Hematopoietic multipotent progenitor cell treated with erythropoietin and hydrocortisone succinate and interleukin-3 and kit ligand, for 17 days (in vitro differentiated cells): Measurements from ENCODE around the gene ALG12.

Experiments used
- DNase-seq: peaks from one replicate; pipeline ENCODE4 v3.0.0-alpha.2; 2015; ENCODE audit warnings: low spot score

ALG12 gene

GRCh38 chr22:49957826-49958365 lies 39.7 kb upstream of the ALG12 start:
- no peak for DNase-seq

- no peak for DNase-seq
Observed at GRCh38 chr22:49956914-49957825, 38.9 kb upstream of the ALG12 start.

DNA sequence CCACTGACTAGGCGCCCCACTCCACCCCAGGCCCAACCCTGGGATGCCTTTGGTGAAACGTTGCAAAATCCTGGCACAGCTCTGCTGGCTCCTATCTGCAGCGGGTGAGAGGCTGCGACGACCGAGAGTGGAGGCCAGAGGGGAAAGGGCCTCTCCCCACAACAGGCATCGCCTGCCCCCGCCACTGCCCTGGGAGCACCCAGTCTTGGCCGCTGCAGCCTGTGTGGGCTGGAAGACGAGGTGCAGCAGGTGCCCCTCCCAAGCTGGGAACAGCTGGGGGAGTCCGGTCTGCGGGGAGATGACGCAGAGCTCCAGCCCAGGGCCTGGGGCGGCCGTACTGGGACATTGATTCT lies 38.2 kb upstream of the ALG12 start:
- DNase-seq: no peak

- no peak for DNase-seq
Observed at GRCh38 chr22:49955581-49956417, 37.6 kb upstream of the ALG12 start.

DNA sequence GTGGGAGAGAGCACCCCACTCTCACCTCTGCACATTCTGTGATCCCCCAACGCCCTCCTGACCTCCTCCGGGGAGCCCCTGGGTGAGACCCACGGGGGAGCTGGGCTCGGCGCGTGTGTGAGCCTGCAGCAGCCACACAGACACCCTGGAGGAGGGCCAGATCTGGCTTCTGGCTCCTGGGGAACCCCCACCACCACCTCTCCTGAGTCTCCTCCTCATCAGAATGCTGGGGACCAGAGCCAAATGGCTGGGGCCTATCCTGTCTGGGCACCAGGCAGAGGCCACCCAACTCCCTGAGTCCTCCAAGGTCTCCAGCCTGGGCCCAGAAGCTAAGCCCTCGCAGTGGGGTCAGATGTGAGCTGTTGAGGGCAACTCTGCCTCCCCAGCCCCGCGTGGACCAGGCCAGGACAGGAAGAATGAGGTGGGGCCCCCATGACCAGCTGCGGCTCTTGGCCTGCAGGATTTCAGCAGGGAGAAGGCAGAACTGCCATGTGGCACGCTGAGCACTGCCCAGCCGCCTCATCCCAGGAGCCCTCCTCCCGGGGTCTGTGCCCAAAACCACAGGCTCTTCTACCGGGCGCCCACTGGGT lies 36.8 kb upstream of the ALG12 start:
- DNase-seq: no peak

DNA sequence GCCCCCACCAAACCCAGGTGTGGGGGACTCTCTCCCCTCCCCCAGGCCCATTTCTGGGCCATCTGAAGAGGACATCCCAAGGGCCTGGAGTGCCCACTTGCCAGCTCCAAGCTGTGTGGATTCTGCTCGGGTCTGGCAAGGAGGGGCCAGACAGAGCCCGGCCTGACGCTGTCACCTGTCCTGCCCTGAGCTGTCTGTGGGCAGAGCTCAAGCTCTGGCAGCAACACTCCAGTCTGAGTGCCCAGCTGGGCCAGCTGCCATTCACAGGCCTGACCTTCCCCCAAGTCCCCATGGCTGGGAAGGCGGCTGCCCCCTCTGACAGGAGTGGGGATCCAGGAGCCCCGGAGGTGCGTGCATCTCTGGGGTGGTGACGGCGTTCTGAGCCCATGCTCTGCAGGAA lies 36.1 kb upstream of the ALG12 start:
- no peak for DNase-seq

DNA sequence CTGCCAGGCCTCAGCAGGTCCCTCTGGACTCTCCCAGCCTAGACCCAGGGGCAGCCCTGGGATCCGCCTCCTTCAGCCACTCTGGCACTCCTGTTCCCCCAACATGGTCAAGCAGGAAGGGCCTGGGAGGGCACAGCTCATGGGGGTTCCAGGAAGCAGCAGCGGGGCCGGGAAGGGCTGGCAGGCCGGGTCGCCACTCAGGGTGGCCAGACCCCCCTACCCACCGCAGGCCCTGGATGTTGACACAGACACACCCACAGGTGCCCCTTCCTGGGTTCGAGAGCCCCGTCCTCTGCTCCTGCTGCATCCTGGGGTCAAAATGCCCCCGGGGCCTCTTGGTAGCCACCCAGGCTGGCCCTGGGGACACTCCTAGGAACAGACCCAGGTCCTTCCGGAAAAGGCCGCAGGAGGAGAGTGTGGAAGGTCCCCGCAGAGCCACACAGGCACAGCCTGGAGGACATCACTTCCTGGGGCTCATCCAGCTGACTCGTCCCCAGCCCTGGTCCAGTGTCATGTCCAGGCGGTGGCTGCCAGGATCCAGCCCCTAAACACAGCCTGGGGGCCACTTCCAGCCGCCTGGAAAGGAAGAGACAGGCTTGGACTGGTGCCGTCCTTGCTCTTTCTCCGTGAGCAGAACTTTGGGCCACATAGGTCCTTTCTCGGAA lies 35.6 kb upstream of the ALG12 start:
- no peak for DNase-seq

- DNase-seq: no peak
Observed at GRCh38 chr22:49953027-49953679, 34.9 kb upstream of the ALG12 start.

- no peak for DNase-seq
Observed at GRCh38 chr22:49951986-49952896, 34.0 kb upstream of the ALG12 start.

DNA sequence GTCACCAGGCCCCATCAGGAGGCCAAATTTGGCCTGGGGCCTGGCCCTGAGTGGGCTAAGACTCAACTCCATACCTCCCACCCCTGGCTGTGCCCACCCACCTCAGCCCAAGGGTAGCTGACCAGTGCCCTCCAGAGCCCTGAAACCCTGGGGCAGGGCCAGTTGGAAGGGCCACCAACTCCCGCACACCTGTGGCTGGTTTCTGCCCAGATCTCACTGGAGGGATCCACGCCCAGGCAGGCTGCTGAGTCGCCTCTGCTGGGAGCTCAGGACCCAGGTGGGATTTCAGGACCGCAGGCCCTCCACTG lies 33.4 kb upstream of the ALG12 start:
- DNase-seq: no peak

- DNase-seq: no peak
Observed at GRCh38 chr22:49951000-49951677, 32.9 kb upstream of the ALG12 start.

- DNase-seq: no peak
Observed at GRCh38 chr22:49950396-49950994, 32.3 kb upstream of the ALG12 start.

GRCh38 chr22:49949914-49950292 lies 31.7 kb upstream of the ALG12 start:
- no peak for DNase-seq

DNA sequence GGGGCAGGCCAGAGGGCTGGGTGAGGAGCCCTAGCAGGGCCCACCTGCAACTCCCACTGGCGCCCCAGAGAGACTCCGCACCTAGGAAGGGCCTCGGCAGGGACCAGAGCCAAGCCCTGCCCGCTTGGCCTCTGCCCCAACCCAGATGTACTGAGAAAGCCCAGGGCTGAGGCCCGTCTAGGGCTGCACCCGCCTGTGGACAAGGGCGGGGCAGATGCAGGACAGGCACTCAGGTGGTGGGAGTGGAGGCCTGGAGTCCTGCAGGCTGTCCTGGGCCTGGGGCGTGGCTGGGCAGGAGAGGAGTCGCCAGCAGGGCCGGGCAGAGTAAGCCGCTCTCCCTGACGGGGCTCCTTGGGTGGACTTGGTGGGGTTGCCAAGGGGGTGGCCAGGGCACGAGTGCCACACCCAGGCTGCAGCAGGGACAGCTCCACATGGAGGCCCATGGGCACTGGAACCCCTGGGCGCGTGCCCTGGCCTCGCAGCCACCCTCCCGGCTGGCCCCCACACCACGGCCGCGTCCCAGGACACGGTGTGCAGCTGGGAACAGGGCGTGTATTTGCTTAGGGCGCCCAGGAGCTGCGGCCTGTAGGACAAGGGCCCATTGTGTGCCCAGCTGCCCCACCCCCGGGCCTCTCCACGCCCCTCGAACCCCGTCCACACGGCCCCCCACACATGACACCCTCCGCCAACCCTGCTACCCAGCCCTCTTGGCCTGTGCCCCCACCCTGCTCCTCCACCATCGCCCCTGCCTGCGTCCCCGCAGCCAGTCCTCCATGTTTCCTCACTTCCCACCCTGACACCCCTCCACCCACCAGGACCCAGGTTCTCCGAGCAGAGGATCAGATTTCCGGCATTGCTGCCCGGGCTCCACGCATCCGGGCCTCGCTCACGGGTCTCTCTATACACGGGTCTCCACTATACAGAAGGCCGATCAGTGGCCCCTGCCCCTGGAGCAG lies 31.0 kb upstream of the ALG12 start:
- no peak for DNase-seq

DNA sequence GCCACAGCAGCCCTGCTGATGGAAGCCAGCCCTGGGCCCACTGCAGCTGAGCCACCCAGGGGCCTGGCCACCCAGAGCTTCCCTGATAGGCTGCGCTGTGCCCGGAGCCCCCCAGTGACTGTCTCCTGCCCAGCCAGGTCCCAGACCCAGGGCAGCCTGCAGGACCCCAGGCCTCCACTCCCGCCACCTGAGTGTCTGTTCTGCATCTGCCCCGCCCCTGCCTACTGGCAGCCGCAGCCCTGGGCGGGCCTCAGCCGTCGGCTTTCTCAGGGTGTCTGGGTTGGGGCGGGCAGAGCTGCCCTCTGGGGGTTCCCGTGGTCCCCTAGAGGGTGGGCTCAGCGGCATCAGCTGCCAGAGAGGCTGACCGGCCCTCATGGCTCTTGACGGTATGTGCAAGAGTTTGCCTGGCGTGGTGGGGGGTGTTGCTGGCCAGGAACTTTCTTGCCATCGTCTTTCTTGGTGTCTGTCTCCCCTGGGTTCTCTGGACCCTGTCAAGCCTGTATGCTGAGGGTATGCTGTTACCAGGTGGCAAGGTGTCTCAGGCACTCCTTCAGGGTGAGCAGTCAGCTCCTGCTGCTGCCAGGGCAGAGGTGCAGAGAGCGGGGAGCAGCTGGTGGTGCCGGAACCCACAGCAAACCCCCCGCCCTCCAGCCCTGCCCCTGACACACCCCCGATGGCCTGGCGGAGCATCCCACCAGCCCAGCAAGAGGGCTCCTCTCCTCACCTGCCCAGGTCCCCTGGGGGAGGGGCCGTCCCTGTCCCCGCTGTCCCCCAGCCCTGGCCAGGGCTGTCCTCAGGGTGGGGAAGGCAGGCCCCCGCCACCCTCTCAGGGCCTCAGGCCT lies 30.1 kb upstream of the ALG12 start:
- DNase-seq: no peak

- no peak for DNase-seq
Observed at GRCh38 chr22:49947296-49947622, 29.0 kb upstream of the ALG12 start.

GRCh38 chr22:49946612-49947295 lies 28.5 kb upstream of the ALG12 start:
- DNase-seq: no peak
